DOHH2 (cell line): ENCODE results near the gene OR51I1.

ENCODE experiments used
- H3F3A ChIP-seq: fragments of 200-600 bp; sonication (generic), shearing (Covaris generic); 2 replicates; pipeline ENCODE4 v1.6.0; 2016; ENCODE audit warnings: antibody characterized with exemption, mild to moderate bottlenecking; ENCODE audit not compliant: control insufficient read depth, insufficient read depth
- H3K27ac ChIP-seq: fragments of 200-600 bp; sonication (generic); 2 replicates; pipeline ENCODE4 v1.5.1; 2014; ENCODE audit warnings: low read depth, mild to moderate bottlenecking, low read length, moderate library complexity
- H3K27me3 ChIP-seq: fragments of 200-600 bp; sonication (generic); 2 replicates; pipeline ENCODE4 v1.6.1; 2014; ENCODE audit warnings: mild to moderate bottlenecking, low read length, mixed read lengths; ENCODE audit not compliant: control insufficient read depth
- H3K36me3 ChIP-seq: fragments of 200-600 bp; sonication (generic); 2 replicates; pipeline ENCODE4 v1.6.1; 2014; ENCODE audit warnings: mild to moderate bottlenecking, low read length, moderate library complexity, mixed read lengths; ENCODE audit not compliant: control insufficient read depth
- H3K4me1 ChIP-seq: fragments of 200-600 bp; sonication (generic); 2 replicates; pipeline ENCODE4 v1.6.1; 2014; ENCODE audit warnings: mild to moderate bottlenecking, low read length, mixed read lengths; ENCODE audit not compliant: control insufficient read depth
- H3K4me2 ChIP-seq: fragments of 200-600 bp; sonication (generic); 2 replicates; pipeline ENCODE4 v1.6.0; 2014; ENCODE audit warnings: mild to moderate bottlenecking, low read length, moderate library complexity
- H3K4me3 ChIP-seq: fragments of 200-600 bp; sonication (generic); 2 replicates; pipeline ENCODE4 v1.5.1; 2014; ENCODE audit warnings: mild to moderate bottlenecking, low read length, mixed read lengths
- H3K79me2 ChIP-seq: fragments of 200-600 bp; sonication (generic); 2 replicates; pipeline ENCODE4 v1.6.1; 2014; ENCODE audit warnings: mild to moderate bottlenecking, low read length, mixed read lengths; ENCODE audit not compliant: control insufficient read depth
- H3K9me2 ChIP-seq: fragments of 200-600 bp; sonication (generic); replicated peaks from 2 replicates; pipeline ENCODE4 v1.6.1; 2014; ENCODE audit warnings: mild to moderate bottlenecking, low read length, mixed read lengths; ENCODE audit not compliant: control insufficient read depth
- H3K9me3 ChIP-seq: fragments of 200-600 bp; sonication (generic); 2 replicates; pipeline ENCODE4 v1.6.1; 2014; ENCODE audit warnings: antibody characterized with exemption, low read length, mixed read lengths; ENCODE audit not compliant: control insufficient read depth, insufficient read depth
- H4K20me1 ChIP-seq: fragments of 200-600 bp; sonication (generic); 2 replicates; pipeline ENCODE4 v1.6.0; 2014; ENCODE audit warnings: low read depth, mild to moderate bottlenecking, antibody characterized with exemption, low read length, moderate library complexity; ENCODE audit not compliant: control insufficient read depth, insufficient read depth
- EZH2phosphoT487 ChIP-seq: fragments of 200-600 bp; sonication (generic); IDR thresholded peaks from 2 replicates; pipeline ENCODE4 v1.6.1; 2017; ENCODE audit warnings: borderline replicate concordance, mild to moderate bottlenecking, antibody characterized with exemption, low read length, moderate library complexity, mixed read lengths
- TF ChIP-seq, protein P1 (sequence below): fragments of 200-600 bp; sonication (generic); IDR thresholded peaks from one replicate; pipeline ENCODE4 v1.5.1; 2014; ENCODE audit warnings: antibody characterized with exemption, mild to moderate bottlenecking, low read depth, low read length; ENCODE audit not compliant: poor library complexity, severe bottlenecking

The OR51I1 gene

DNA sequence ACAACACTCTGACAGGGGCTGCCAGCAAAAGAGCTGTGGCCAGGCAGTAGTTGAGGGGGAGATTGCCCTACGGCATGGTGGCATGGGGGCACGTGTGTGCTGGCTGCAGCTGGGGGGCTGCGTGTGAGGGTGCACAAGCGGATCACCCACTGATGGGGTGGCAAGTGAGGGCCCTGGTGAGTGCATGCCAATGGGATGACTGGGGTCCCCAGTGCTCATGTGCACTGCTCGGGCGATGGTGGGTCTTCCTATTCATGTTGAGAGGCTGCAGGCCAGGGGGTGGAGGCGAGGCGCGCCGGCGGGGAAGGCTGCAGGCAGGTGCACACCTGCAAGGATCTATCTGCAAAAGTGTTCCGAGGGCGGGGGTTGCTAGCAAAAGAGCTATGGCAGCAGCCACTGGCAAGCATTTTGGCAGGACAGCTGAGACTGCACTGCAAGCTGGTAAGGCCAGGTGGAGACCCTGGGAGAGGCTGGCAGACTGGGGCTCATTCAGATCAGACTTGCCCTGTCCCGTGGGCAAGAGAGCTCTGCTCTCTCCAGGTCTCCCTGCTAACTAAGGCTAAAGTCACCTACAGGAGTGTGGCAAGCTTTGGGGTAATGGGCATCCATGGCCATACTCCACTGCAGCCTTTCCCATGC, 19.8 kb upstream of the OR51I1 start:
- no peak for TF ChIP-seq EZH2phosphoT487
- TF ChIP-seq, protein P1, sequence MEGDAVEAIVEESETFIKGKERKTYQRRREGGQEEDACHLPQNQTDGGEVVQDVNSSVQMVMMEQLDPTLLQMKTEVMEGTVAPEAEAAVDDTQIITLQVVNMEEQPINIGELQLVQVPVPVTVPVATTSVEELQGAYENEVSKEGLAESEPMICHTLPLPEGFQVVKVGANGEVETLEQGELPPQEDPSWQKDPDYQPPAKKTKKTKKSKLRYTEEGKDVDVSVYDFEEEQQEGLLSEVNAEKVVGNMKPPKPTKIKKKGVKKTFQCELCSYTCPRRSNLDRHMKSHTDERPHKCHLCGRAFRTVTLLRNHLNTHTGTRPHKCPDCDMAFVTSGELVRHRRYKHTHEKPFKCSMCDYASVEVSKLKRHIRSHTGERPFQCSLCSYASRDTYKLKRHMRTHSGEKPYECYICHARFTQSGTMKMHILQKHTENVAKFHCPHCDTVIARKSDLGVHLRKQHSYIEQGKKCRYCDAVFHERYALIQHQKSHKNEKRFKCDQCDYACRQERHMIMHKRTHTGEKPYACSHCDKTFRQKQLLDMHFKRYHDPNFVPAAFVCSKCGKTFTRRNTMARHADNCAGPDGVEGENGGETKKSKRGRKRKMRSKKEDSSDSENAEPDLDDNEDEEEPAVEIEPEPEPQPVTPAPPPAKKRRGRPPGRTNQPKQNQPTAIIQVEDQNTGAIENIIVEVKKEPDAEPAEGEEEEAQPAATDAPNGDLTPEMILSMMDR, result no peak
- Histone ChIP-seq H3K4me3 (no peak overlapping the region), H3K4me1 (no peaks in the 10 kb centered on the region), H4K20me1 (no peaks in the 10 kb centered on the region), H3K9me3 (no peaks in the 10 kb centered on the region), H3K36me3 (no peaks in the 10 kb centered on the region), H3K4me2 (no peak overlapping the region), H3K9me2 (no peaks in the 10 kb centered on the region), H3K27me3 (no peaks in the 10 kb centered on the region), H3K27ac (no peak overlapping the region), H3K79me2 (no peaks in the 10 kb centered on the region), H3F3A (no peaks in the 10 kb centered on the region)

DNA sequence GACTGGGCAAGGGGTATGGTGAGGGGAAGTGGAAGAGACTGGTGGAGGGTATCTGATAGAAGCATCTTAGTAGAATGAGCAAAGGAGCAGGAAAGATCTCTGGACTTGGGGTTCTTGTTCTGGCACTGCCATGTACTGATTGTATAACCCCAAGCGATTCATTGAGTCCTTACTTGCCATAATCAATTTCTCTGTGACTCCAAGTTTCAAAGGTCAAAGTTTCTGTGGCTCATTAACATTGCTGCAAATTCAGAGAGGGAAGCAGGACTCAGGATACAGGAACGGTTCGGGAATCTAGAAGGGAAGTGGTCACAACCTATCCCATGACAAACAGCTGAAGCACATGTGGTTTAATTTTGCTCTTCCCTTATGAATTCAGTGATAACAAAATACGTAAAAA, 8.1 kb upstream of the OR51I1 start:
- no peaks in the 10 kb centered on the region for H3K9me3 ChIP-seq
- H3K4me3 ChIP-seq, result no peak overlapping the region

DNA sequence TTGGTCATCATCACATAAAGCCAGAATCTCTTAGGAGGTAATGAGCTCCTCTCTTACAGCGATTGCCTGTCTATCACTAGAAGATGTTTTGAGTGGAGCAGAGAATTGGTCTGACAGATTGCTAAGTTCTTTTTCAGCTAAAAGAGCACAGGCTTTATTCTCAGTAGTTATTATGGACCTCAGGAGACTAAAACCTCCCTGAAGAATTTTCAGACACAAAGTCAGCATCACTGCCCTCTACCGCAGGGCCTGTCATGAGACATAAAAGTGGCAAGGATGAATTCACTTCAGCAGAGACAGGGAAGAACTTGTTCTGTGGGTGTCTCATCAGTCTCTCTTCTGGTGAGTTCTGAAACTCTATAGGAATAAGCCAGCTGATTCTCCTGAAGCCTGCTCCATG, 7.7 kb upstream of the OR51I1 start, which contains the start of gene OR51I2:
TSS of gene OR51I2 (plus strand) at position 301 of the 400 bp plus-strand sequence. CDS start 4,166 bp downstream, outside the sequence.
- Histone ChIP-seq H3K79me2 (no peaks in the 10 kb centered on the region), H3K4me1 (no peaks in the 10 kb centered on the region), H3K27ac (no peak within 1 kb of the TSS), H3K4me3 (no peak within 1 kb of the TSS), H3K9me2 (no peaks in the 10 kb centered on the region), H3K4me2 (no peak within 1 kb of the TSS), H3F3A (no peaks in the 10 kb centered on the region), H3K9me3 (no peaks in the 10 kb centered on the region), H3K27me3 (no peaks in the 10 kb centered on the region), H4K20me1 (no peaks in the 10 kb centered on the region), H3K36me3 (no peaks in the 10 kb centered on the region)
- no peak for TF ChIP-seq EZH2phosphoT487
- TF ChIP-seq, protein P1, result no peak

More for the DNA sequence above, 8.1 kb upstream of the OR51I1 start:
- H3K27ac ChIP-seq, result no peak overlapping the region
- H3F3A ChIP-seq, result no peaks in the 10 kb centered on the region
- no peaks in the 10 kb centered on the region for H3K36me3 ChIP-seq
- H3K79me2 ChIP-seq, result no peaks in the 10 kb centered on the region
- no peaks in the 10 kb centered on the region for H4K20me1 ChIP-seq
- H3K4me1 ChIP-seq, result no peaks in the 10 kb centered on the region
- TF ChIP-seq, protein P1, result no peak
- no peak for TF ChIP-seq EZH2phosphoT487
- H3K27me3 ChIP-seq, result no peaks in the 10 kb centered on the region
- H3K9me2 ChIP-seq, result no peaks in the 10 kb centered on the region
- H3K4me2 ChIP-seq, result no peak overlapping the region
